Breast epithelium (tissue), 3 donors: Measurements from ENCODE around the gene KLK7.

Experiments used
- POLR2A ChIP-seq: fragments of 450-650 bp; IDR thresholded peaks from one replicate; pipeline ENCODE4 v1.6.1; 2016; ENCODE audit warnings: antibody characterized with exemption, mild to moderate bottlenecking, moderate library complexity
- POLR2AphosphoS5 ChIP-seq, 3 donors: sonication (generic); formaldehyde crosslinking; IDR thresholded peaks; one replicate each; pipeline ENCODE4 v1.6.1; 2017; ENCODE audit warnings: antibody characterized with exemption in 3 of 3
- TF ChIP-seq, protein P1 (sequence below), 3 donors: fragments of 450-650 bp; IDR thresholded peaks; one replicate each; pipeline ENCODE4 v1.5.1; 2016 to 2017; ENCODE audit warnings: antibody characterized with exemption in 3 of 3, mild to moderate bottlenecking in 3 of 3, moderate library complexity in 3 of 3

DNA sequence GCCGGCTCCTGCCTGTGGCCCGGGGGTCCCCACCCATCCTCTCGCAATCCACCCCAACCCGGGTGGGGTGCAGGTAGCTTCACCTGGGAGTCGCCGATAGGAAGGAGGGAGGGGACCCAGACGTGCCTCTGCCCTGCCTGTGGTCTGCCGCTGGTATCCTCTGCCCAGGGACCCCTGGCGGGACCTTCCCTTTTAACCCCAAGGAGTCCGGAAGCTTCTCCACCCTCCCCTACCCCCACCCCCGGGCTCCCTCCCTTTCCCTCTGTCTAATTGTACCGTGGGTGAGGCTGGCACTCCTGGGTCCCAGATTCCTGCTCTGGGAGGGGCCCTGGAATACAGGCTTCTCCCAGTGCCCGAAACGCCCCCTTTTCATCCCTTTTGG, 35.8 kb upstream of the KLK7 start, which contains the start of gene KLK10:
- TF ChIP-seq, protein P1, sequence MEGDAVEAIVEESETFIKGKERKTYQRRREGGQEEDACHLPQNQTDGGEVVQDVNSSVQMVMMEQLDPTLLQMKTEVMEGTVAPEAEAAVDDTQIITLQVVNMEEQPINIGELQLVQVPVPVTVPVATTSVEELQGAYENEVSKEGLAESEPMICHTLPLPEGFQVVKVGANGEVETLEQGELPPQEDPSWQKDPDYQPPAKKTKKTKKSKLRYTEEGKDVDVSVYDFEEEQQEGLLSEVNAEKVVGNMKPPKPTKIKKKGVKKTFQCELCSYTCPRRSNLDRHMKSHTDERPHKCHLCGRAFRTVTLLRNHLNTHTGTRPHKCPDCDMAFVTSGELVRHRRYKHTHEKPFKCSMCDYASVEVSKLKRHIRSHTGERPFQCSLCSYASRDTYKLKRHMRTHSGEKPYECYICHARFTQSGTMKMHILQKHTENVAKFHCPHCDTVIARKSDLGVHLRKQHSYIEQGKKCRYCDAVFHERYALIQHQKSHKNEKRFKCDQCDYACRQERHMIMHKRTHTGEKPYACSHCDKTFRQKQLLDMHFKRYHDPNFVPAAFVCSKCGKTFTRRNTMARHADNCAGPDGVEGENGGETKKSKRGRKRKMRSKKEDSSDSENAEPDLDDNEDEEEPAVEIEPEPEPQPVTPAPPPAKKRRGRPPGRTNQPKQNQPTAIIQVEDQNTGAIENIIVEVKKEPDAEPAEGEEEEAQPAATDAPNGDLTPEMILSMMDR (IDR thresholded peaks at IDR 0.05) = no peak
- TF ChIP-seq POLR2AphosphoS5 (IDR thresholded peaks at IDR 0.05) = no peak
- TF ChIP-seq POLR2A = no peak
